ENCODE measurements around the gene OSR1.

Gene OSR1

DNA sequence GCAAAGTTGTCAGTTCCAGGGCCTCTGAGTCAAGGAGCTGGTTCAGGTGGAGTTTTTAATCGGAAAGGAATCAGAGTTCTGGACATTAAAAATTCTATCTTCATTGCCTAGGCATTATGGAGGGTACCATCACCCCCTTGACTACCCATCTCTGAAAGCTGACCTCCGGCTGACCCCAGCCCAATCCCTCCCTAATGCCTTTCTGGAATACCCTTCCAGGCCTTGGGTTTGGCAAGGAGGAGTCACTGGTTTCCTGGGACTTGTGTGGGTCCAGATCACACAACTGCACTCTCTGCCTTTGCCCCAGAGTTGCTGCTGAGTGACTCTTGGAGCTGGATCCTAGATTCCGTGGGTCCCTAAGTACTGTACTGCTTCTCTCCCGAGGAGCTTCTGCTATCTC lies 1.0 kb upstream of the OSR1 start:
- no peak for TF ChIP-seq CTCF (IDR thresholded peaks at IDR 0.05; ENCODE audit: borderline replicate concordance, insufficient read depth, low read depth, low read length)
- H3K4me3 ChIP-seq (ENCODE audit: low read depth, low read length) = no peak overlapping the region

DNA sequence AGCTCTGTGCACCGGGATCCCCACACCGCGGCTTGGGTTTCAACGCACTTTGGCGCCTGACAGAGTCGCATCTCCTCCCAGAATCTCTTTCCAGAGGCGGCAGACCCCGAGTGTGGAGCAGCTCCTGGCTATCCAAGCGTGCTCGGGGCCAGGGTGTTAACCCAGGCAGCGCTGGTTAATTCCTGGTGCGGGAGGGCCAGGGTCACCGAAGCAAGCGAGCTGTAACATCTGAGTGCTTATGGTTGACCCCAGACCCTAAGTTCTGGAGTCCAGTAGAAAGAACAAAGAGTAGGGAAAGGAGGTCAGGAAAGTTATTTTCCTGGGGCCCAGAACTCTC lies 566 bp upstream of the OSR1 start:
- TF ChIP-seq CTCF (IDR thresholded peaks at IDR 0.05; ENCODE audit: borderline replicate concordance, insufficient read depth, low read depth, low read length) = no peak
- no peak overlapping the region for H3K4me3 ChIP-seq (ENCODE audit: low read depth, low read length)

GRCh38 chr2:19357402-19358241 lies 801 bp downstream of the OSR1 start:
- no peak for TF ChIP-seq CTCF (IDR thresholded peaks at IDR 0.05; ENCODE audit: borderline replicate concordance, insufficient read depth, low read depth, low read length)
- no peak overlapping the region for H3K4me3 ChIP-seq (ENCODE audit: low read depth, low read length)

DNA sequence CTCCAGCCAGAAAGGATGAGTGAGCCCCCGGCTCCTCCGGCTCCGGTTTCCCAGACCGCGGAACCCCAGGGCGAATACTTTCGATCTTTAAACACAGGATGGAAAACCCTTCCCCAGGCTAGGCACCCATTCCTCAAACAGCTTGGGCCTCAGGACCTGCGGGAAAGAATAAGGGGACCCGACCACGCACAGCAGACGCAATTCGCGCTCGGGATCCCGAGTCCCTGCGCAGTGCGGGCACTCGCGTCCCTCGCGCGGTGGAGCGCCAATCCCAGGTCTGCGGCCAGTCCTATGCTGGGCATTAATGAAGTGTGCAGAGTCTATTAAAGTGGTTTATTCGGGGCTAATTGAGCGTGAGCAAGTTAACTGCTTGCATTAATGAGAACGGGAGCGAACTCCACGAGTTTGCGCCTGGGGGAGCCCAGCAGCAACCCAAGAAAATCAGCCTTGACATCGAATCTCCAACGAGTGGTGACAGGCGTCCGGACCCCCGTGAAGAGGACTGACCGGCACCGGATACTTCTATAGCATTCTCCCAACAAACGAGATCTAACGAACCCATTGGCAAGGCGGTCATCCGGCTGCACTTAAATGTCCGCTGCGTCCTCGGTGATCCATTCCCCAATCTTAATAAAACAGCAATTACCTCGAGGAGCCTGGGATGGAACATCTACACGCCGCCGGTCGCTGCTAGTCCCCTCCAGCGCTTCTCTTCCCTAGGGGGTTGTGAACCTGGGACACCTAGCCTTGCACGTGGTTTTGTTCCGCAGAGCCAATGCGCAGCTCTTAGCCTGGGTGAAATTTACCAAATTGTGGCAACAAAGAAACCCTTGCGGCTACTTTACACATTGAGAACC lies 1.6 kb downstream of the OSR1 start:
- no peak for TF ChIP-seq CTCF (IDR thresholded peaks at IDR 0.05; ENCODE audit: borderline replicate concordance, insufficient read depth, low read depth, low read length)
- no peak overlapping the region for H3K4me3 ChIP-seq (ENCODE audit: low read depth, low read length)

GRCh38 chr2:19355931-19356544 lies 2.4 kb downstream of the OSR1 start:
- no peak overlapping the region for H3K4me3 ChIP-seq (ENCODE audit: low read depth, low read length)
- no peak for TF ChIP-seq CTCF (IDR thresholded peaks at IDR 0.05; ENCODE audit: borderline replicate concordance, insufficient read depth, low read depth, low read length)

DNA sequence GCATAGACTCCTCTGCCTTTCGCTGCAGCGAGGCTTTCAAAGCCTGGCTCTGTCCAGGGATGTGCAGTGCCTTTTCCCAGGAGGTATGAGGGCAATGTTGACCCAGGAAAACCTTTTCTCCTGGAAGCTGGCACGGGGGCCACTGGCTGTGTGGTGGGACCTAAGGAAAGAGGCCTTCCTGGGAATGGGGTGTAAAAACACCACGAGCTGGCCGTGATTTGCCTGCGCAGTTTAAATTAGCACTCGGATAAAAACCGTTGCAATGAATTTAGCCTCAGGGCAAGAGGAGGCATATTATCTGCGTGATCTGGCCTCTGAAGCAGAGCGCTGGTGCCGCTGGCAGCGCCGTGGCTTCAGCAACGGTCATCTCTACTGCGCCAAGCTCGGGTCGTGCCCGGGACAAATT lies 3.0 kb downstream of the OSR1 start:
- H3K4me3 ChIP-seq (ENCODE audit: low read depth, low read length) = no peak overlapping the region
- TF ChIP-seq CTCF (IDR thresholded peaks at IDR 0.05; ENCODE audit: borderline replicate concordance, insufficient read depth, low read depth, low read length) = no peak
